ENCODE results near the gene PPT2. TPM values are rescaled to one million over a fixed set of nuclear protein-coding genes. Genes with fewer than 3 reads are reported as not detected.
A peak's percentile ranks its signal among the peaks of the same experiment; 100 is the strongest.

PPT2 gene
- total and polyA plus RNA-seq, 2 experiments from 2014 or later = 8.9 to 20.6 TPM

GRCh38 chr6:32123681-32124080 is 30.3 kb upstream of the PPT2 start (continued):
- TF ChIP-seq JUNB (IDR thresholded peaks at IDR 0.05; ENCODE audit: unreplicated experiment) (no peak), STAT1 (IDR thresholded peaks at IDR 0.05; ENCODE audit: unreplicated experiment) (no peak), ZNF114 (CRISPR knock-in tag; IDR thresholded peaks at IDR 0.05) (no peak), ZNF331 (CRISPR knock-in tag; IDR thresholded peaks at IDR 0.05; ENCODE audit: low read depth) (no peak), NANOG (IDR thresholded peaks at IDR 0.05; ENCODE audit: borderline replicate concordance) (no peak), CTCF (conservative IDR thresholded peaks at IDR 0.05; ENCODE audit: low read depth in 2 of 2) (no peak)

- Histone ChIP-seq H2AFZ (no peak overlapping the region), H3K4me1 (ENCODE audit: insufficient read depth) (peaks cover 21% of the 10 kb centered on the region), H3F3A (replicated peaks; ENCODE audit: low read depth) (peaks cover 10% of the 10 kb centered on the region; the same call in 1 of the 2 replicates), H3K4me2 (peak overlapping the region; percentile 86), H3K9me2 (ENCODE audit: insufficient read depth) (no peaks in the 10 kb centered on the region), H3K27ac (ENCODE audit: low read depth) (no peak overlapping the region), H3K4me3 (peak overlapping the region; percentile 86), H3K36me3 (ENCODE audit: insufficient read depth) (0 out of 2 replicates have a peak, but pooled peaks cover 7% of the 10 kb centered on the region), H3K27me3 (ENCODE audit: insufficient read depth) (no peaks in the 10 kb centered on the region), H3K79me2 (replicated peaks; ENCODE audit: insufficient read depth) (peaks cover 20% of the 10 kb centered on the region), H4K20me1 (replicated peaks; ENCODE audit: insufficient read depth) (0 out of 2 replicates have a peak, but pooled peaks cover 5% of the 10 kb centered on the region)
- Mint-ChIP-seq H3K4me1 (peaks cover 23% of the 10 kb centered on the region), H3K27ac (peak overlapping the region; percentile 99; the same call in 1 of the 2 replicates), H3K36me3 (ENCODE audit: low read depth) (peaks cover 35% of the 10 kb centered on the region), H3K4me3 (peak overlapping the region; percentile 100), H3K27me3 (ENCODE audit: insufficient read depth, low read depth, poor library complexity) (peaks cover 16% of the 10 kb centered on the region), H3K9me3 (no peaks in the 10 kb centered on the region)
- TF ChIP-seq EZH2 (IDR thresholded peaks at IDR 0.05; ENCODE audit: low read depth, unreplicated experiment) (no peak), REST (IDR thresholded peaks at IDR 0.05; ENCODE audit: unreplicated experiment) (no peak), ZNF462 (CRISPR knock-in tag; IDR thresholded peaks at IDR 0.05) (no peak)
- no peak for ATAC-seq
- no peak for DNase-seq (ENCODE audit: low spot score)
These were observed 27.1 kb upstream of the PPT2 start for GRCh38 chr6:32126880-32127279.

Data from GM23338 (cell line).